Natural killer cell treated with Interleukin-12 subunit alpha and Interleukin-12 subunit beta and Interleukin-15 and Interleukin-18, amount 100 ng/mL, for 72 hours (primary cell): ENCODE data around the gene CEP55. TPM values are rescaled to one million over a fixed set of nuclear protein-coding genes. Genes with fewer than 3 reads are reported as not detected.
"Not testable (repeated sequence)": the region's sequence is repeated elsewhere in the genome, so short reads cannot be mapped to it uniquely, and the experiment has no call there.

Experiments
- ATAC-seq, 2 donors: fragments of 150-1000 bp; cut with Tn5 transposase in 1 of 2; sonication (Bioruptor Pico), chemical (Tn5 transposase) in 1 of 2; 2 replicates each; pipeline ENCODE4 v1.10.0; 2021
- DNase-seq: peaks from one replicate; pipeline ENCODE4 v3.0.0; 2022; ENCODE audit warnings: low spot score
- H3K27ac Mint-ChIP-seq, 2 donors: 1 replicate in 1 of 2; 2 replicates in 1 of 2; pipeline ENCODE4 v1.8.0; 2022; ENCODE audit warnings: mixed read lengths in 2 of 2, mild to moderate bottlenecking in 1 of 2, moderate library complexity in 1 of 2
- H3K27me3 Mint-ChIP-seq, 2 donors: 1 replicate in 1 of 2; 2 replicates in 1 of 2; pipeline ENCODE4 v1.8.0; 2022; ENCODE audit warnings: mixed read lengths in 2 of 2
- H3K36me3 Mint-ChIP-seq: one replicate; pipeline ENCODE4 v1.8.0; 2022; ENCODE audit warnings: mixed read lengths
- H3K4me1 Mint-ChIP-seq, 2 donors: 1 replicate in 1 of 2; 2 replicates in 1 of 2; pipeline ENCODE4 v1.8.0; 2022; ENCODE audit warnings: low read depth in 2 of 2, mixed read lengths in 2 of 2, mild to moderate bottlenecking in 1 of 2
- H3K4me3 Mint-ChIP-seq: one replicate; pipeline ENCODE4 v1.8.0; 2022; ENCODE audit warnings: mixed read lengths
- H3K9me3 Mint-ChIP-seq: 2 replicates; pipeline ENCODE4 v1.8.0; 2022; ENCODE audit warnings: mixed read lengths
- total RNA-seq, 2 donors: library from RNA; stranded (reverse); gene quantifications; one replicate each; pipeline ENCODE4 v1.2.3, GENCODE V29; 2022

The CEP55 gene
- total RNA-seq, 2 donors from 2014 or later, result 23.7 to 45.7 TPM

DNA sequence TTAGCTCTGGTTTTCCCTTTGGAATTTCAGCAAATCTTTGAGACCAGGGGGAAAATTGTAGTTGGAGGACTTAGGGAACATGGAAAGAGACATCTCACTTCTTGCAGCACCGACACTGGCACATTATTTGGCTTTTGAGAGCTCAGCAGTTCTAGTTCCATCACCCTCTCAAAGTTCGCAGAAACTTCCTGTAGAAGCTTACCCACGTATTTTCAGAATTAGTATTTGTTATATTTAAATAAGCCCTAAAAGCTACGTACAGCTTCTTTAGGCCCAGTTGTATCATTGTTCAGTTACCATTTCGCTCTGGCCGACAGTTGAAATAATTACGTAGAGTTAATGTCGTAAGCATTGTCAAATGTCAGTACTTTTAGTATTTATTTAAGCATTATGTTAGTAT, 13.4 kb downstream of the CEP55 start:
- H3K4me1 Mint-ChIP-seq, result no peaks in the 10 kb centered on the region
- no peaks in the 10 kb centered on the region for H3K9me3 Mint-ChIP-seq
- H3K27me3 Mint-ChIP-seq, result no peaks in the 10 kb centered on the region
- no peak for DNase-seq
- no peak for ATAC-seq
- H3K4me3 Mint-ChIP-seq, result no peak overlapping the region
- no peaks in the 10 kb centered on the region for H3K36me3 Mint-ChIP-seq
- no peak overlapping the region for H3K27ac Mint-ChIP-seq

DNA sequence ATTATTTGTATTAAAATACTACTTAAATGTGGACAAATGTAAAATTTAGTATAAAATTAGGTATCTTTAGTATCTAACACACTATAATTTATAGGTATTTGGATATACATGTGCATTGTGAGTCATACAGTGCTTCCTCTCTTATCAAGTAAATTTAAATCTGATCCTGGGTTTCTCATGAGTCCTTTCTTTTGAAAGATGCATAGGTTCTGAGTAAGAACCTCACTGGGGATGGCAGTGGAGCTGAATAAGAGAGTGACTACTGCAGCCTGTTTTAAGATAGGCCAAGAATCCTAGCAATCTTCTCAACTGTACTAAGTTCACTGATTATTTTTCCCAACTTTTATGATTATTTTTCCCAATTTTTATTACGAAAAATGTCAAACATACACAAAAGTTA, 16.2 kb downstream of the CEP55 start:
- Mint-ChIP-seq H3K27me3 (no peaks in the 10 kb centered on the region), H3K4me3 (no peak overlapping the region), H3K4me1 (no peaks in the 10 kb centered on the region), H3K27ac (no peak overlapping the region), H3K36me3 (peaks cover 4% of the 10 kb centered on the region), H3K9me3 (no peaks in the 10 kb centered on the region)
- DNase-seq (no peak), ATAC-seq (no peak)

DNA sequence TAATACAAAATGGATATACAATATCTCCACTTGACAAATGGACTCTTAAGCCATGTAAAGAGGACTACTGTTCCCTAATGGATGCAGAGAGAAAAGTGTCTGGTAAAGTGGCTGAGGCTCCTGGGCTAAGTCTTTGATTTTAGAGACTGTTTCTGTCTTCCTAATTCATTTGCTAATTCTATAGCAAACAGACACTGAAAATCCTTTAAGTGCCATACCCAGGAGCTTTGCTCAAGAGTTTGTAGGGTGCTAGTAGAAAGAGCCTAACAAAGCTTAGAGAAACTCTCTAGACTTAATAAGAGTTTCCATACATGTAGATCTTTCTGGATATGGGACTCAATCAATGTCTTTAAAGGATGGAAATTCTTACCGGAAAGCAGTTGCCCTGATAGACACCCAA, 16.7 kb downstream of the CEP55 start:
- H3K9me3 Mint-ChIP-seq, result no peaks in the 10 kb centered on the region
- H3K4me3 Mint-ChIP-seq, result no peak overlapping the region
- H3K27ac Mint-ChIP-seq, result no peak overlapping the region
- H3K27me3 Mint-ChIP-seq, result no peaks in the 10 kb centered on the region
- DNase-seq (no peak), ATAC-seq (no peak)
- peaks cover 4% of the 10 kb centered on the region for H3K36me3 Mint-ChIP-seq
- H3K4me1 Mint-ChIP-seq, result no peaks in the 10 kb centered on the region

- Mint-ChIP-seq H3K27me3 (no peaks in the 10 kb centered on the region), H3K36me3 (peaks cover 4% of the 10 kb centered on the region), H3K27ac (no peak overlapping the region), H3K4me1 (no peaks in the 10 kb centered on the region), H3K9me3 (no peaks in the 10 kb centered on the region), H3K4me3 (no peak overlapping the region)
- DNase-seq (no peak), ATAC-seq (no peak)
Measured at GRCh38 chr10:93514521-93514920, 18.1 kb downstream of the CEP55 start.

- Mint-ChIP-seq H3K27me3 (no peaks in the 10 kb centered on the region), H3K4me3 (no peak overlapping the region), H3K27ac (no peak overlapping the region), H3K36me3 (peaks cover 4% of the 10 kb centered on the region), H3K4me1 (no peaks in the 10 kb centered on the region), H3K9me3 (no peaks in the 10 kb centered on the region)
- ATAC-seq (no peak), DNase-seq (no peak)
Measured at GRCh38 chr10:93515071-93516005, 18.9 kb downstream of the CEP55 start.

GRCh38 chr10:93516006-93516380, 19.6 kb downstream of the CEP55 start:
- Mint-ChIP-seq H3K9me3 (no peaks in the 10 kb centered on the region), H3K4me3 (no peak overlapping the region), H3K27me3 (no peaks in the 10 kb centered on the region), H3K4me1 (no peaks in the 10 kb centered on the region), H3K36me3 (peaks cover 4% of the 10 kb centered on the region), H3K27ac (no peak overlapping the region)
- no peak for DNase-seq
- ATAC-seq, result no peak

- no peaks in the 10 kb centered on the region for H3K9me3 Mint-ChIP-seq
- H3K4me3 Mint-ChIP-seq, result no peak overlapping the region
- peaks cover 10% of the 10 kb centered on the region for H3K36me3 Mint-ChIP-seq
- H3K27me3 Mint-ChIP-seq, result no peaks in the 10 kb centered on the region
- DNase-seq (no peak), ATAC-seq (peak in 1 of 2 donors; percentile 38)
- H3K27ac Mint-ChIP-seq, result no peak overlapping the region
- no peaks in the 10 kb centered on the region for H3K4me1 Mint-ChIP-seq
Measured at GRCh38 chr10:93518531-93518930, 22.1 kb downstream of the CEP55 start.

GRCh38 chr10:93535293-93535692, 38.9 kb downstream of the CEP55 start:
- Mint-ChIP-seq H3K9me3 (no peaks in the 10 kb centered on the region), H3K36me3 (no peaks in the 10 kb centered on the region), H3K4me1 (no peaks in the 10 kb centered on the region), H3K27ac (no peak overlapping the region), H3K27me3 (peaks cover 22 to 23% of the 10 kb centered on the region in 2 donors), H3K4me3 (no peak overlapping the region)
- no peak for ATAC-seq
- no peak for DNase-seq

DNA sequence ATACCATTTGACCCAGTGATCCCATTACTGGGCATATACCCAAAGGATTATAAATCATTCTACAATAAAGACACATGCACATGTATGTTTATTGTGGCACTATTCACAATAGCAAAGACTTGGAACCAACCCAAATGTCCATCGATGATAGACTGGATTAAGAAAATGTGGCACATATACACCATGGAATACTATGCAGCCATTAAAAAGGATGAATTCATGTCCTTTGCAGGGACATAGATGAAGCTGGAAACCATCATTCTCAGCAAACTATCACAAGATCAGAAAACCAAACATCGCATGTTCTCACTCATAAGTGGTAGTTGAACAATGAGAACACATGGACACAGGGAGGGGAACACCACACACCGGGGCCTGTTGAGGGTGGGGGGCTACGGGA, 44.5 kb downstream of the CEP55 start:
- not testable (repeated sequence) for ATAC-seq, H3K27ac Mint-ChIP-seq, H3K36me3 Mint-ChIP-seq, H3K9me3 Mint-ChIP-seq, H3K4me1 Mint-ChIP-seq, DNase-seq, H3K4me3 Mint-ChIP-seq
- H3K27me3 Mint-ChIP-seq, result peaks cover 23 to 28% of the 10 kb centered on the region in 2 donors

- H3K9me3 Mint-ChIP-seq, result no peaks in the 10 kb centered on the region
- H3K36me3 Mint-ChIP-seq, result no peaks in the 10 kb centered on the region
- no peak overlapping the region for H3K4me3 Mint-ChIP-seq
- peaks cover 16 to 21% of the 10 kb centered on the region in 2 donors for H3K27me3 Mint-ChIP-seq
- no peak for DNase-seq
- peak in 1 of 2 donors; percentile 56 for ATAC-seq
- H3K4me1 Mint-ChIP-seq, result no peaks in the 10 kb centered on the region
- H3K27ac Mint-ChIP-seq, result no peak overlapping the region
Measured at GRCh38 chr10:93541402-93542357, 45.3 kb downstream of the CEP55 start.

DNA sequence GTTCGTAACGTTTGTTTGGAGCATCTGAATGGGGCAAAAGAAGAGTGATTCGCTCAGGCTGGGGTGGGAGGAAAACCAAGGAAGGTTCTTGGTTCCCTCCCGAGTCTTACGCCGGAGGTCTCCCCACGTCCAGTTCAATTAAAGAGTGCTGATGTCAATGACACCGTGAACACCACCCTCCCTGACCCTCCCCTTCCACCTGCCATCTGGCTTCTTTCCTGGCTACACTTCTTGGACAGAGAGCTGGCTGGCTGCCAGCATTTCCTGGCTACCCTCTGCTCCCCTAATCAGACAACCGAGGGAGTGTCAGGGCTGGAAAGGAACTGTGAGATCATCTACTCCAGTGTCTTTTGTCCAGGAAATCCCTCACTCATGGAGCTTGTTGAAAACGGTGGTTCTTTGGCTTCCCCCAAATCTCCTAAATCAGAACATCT, 46.0 kb downstream of the CEP55 start:
- ATAC-seq (no peak), DNase-seq (no peak)
- Mint-ChIP-seq H3K36me3 (no peaks in the 10 kb centered on the region), H3K4me3 (no peak overlapping the region), H3K27me3 (peaks cover 17 to 20% of the 10 kb centered on the region in 2 donors), H3K4me1 (no peaks in the 10 kb centered on the region), H3K27ac (no peak overlapping the region), H3K9me3 (no peaks in the 10 kb centered on the region)

DNA sequence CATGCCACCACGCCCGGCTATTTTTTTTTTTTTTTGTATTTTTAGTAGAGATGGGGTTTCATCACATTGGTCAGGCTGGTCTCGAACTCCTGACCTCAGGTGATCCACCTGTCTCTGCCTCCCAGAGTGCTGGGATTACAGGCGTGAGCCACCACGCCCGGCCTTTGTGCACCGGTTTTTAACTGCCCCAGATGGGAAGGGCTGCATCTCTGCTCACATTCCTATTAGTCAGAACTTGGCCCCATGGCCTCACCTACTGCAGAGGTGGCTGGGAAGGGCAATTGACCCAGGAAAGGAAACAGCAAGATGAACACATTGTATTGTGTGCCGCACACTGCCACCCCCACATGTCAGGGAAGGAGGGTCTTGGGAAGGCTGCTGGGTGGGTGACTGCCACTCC, 50.6 kb downstream of the CEP55 start:
- not testable (repeated sequence) for H3K4me3 Mint-ChIP-seq, H3K9me3 Mint-ChIP-seq, H3K4me1 Mint-ChIP-seq, ATAC-seq, DNase-seq, H3K27ac Mint-ChIP-seq, H3K36me3 Mint-ChIP-seq
- peaks cover 11 to 17% of the 10 kb centered on the region in 2 donors for H3K27me3 Mint-ChIP-seq

- Mint-ChIP-seq H3K9me3 (no peaks in the 10 kb centered on the region), H3K4me3 (no peak overlapping the region), H3K4me1 (no peaks in the 10 kb centered on the region), H3K27me3 (peaks cover 11 to 18% of the 10 kb centered on the region in 2 donors), H3K27ac (no peak overlapping the region), H3K36me3 (no peaks in the 10 kb centered on the region)
- DNase-seq, result no peak
- ATAC-seq, result no peak
Measured at GRCh38 chr10:93547522-93547921, 51.1 kb downstream of the CEP55 start.
